Chondrocyte (in vitro differentiated cells): ENCODE measurements around the gene SMG7. TPM values are rescaled to one million over a fixed set of nuclear protein-coding genes. Genes with fewer than 3 reads are reported as not detected.

Source experiments
- DNase-seq: peaks from one replicate; pipeline ENCODE4 v3.0.0; 2021; ENCODE audit warnings: mixed read lengths, low spot score
- H3K27ac Mint-ChIP-seq: one replicate; pipeline ENCODE4 v1.8.0; 2021; ENCODE audit warnings: mild to moderate bottlenecking, moderate library complexity, mixed read lengths; ENCODE audit not compliant: unreplicated experiment
- H3K27me3 Mint-ChIP-seq: 2 replicates; pipeline ENCODE4 v1.8.0; 2021; ENCODE audit warnings: low read depth, mixed read lengths
- H3K36me3 Mint-ChIP-seq: 2 replicates; pipeline ENCODE4 v1.8.0; 2021; ENCODE audit warnings: low read depth, mixed read lengths
- H3K4me1 Mint-ChIP-seq: 2 replicates; pipeline ENCODE4 v1.8.0; 2021; ENCODE audit warnings: low read depth, mild to moderate bottlenecking, mixed read lengths
- H3K4me3 Mint-ChIP-seq: one replicate; pipeline ENCODE4 v1.8.0; 2021; ENCODE audit warnings: mild to moderate bottlenecking, moderate library complexity, mixed read lengths; ENCODE audit not compliant: unreplicated experiment
- H3K9me3 Mint-ChIP-seq: 2 replicates; pipeline ENCODE4 v1.8.0; 2021; ENCODE audit warnings: low read depth, mixed read lengths
- total RNA-seq: library from RNA; stranded (reverse); gene quantifications from 3 replicates; pipeline ENCODE4 v1.2.1, GENCODE V29; 2021
- TF ChIP-seq, protein P1 (sequence below): fragments of 200-600 bp; sonication (generic); IDR thresholded peaks from 2 replicates; pipeline ENCODE4 v1.5.0; 2021; ENCODE audit warnings: antibody characterized with exemption, mild to moderate bottlenecking, moderate library complexity

The SMG7 gene
- total RNA-seq, 1 donor from 2014 or later: 49.4 TPM

DNA sequence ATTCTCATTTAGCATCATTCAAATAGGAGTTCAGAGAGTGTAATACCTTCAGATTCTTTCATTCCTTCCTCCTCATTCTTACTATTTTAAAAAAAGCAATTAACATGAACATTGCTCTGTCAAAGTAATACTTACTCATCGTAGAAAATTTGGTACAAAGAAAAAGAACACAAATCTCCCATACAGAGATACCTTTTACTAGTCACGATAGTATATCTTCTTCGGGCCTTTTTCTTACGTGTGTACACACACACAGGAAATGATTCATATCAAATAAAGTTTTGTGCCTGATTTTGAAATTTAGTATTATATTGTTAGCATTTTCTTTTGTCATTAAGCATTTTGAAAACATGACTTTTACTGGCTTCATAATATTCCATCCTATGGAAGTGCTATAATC is 65.1 kb downstream of the SMG7 start:
- H3K4me1 Mint-ChIP-seq: no peaks in the 10 kb centered on the region
- H3K27ac Mint-ChIP-seq: no peak overlapping the region
- DNase-seq: no peak
- H3K4me3 Mint-ChIP-seq: no peak overlapping the region
- peaks cover 34% of the 10 kb centered on the region for H3K36me3 Mint-ChIP-seq
- TF ChIP-seq, protein P1, sequence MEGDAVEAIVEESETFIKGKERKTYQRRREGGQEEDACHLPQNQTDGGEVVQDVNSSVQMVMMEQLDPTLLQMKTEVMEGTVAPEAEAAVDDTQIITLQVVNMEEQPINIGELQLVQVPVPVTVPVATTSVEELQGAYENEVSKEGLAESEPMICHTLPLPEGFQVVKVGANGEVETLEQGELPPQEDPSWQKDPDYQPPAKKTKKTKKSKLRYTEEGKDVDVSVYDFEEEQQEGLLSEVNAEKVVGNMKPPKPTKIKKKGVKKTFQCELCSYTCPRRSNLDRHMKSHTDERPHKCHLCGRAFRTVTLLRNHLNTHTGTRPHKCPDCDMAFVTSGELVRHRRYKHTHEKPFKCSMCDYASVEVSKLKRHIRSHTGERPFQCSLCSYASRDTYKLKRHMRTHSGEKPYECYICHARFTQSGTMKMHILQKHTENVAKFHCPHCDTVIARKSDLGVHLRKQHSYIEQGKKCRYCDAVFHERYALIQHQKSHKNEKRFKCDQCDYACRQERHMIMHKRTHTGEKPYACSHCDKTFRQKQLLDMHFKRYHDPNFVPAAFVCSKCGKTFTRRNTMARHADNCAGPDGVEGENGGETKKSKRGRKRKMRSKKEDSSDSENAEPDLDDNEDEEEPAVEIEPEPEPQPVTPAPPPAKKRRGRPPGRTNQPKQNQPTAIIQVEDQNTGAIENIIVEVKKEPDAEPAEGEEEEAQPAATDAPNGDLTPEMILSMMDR: no peak
- no peaks in the 10 kb centered on the region for H3K9me3 Mint-ChIP-seq
- no peaks in the 10 kb centered on the region for H3K27me3 Mint-ChIP-seq

DNA sequence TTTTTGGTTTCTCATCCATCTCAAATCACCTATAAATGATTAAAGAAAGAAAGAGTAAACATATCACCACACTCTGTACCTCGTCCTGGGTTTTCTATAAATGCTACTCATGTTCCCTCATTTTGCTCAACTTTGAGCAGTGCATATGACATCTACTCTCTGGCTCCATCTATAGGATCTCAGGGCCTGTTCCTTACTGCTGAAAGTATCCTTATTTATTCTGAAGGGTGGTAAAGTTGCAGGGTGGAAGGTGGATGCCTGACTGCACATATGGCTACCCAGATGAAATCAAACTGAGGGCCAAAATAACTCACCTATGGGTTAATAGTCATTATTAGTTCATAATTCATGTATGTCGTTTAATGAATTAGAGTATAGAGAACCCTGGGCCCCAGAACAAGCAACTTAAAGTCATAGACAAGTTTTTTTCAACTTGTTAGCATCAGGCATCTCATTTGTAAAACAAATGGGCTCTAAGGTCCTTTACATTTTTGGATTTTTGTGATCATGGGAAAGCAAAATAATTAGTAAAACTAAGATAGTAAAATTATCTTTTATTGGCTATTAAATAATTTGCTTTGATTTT is 71.4 kb downstream of the SMG7 start:
- no peak overlapping the region for H3K4me3 Mint-ChIP-seq
- DNase-seq: no peak
- TF ChIP-seq, protein P1: peak; percentile 86
- H3K4me1 Mint-ChIP-seq: peaks cover 25% of the 10 kb centered on the region
- H3K36me3 Mint-ChIP-seq: peaks cover 25% of the 10 kb centered on the region
- H3K27me3 Mint-ChIP-seq: no peaks in the 10 kb centered on the region
- peak overlapping the region; percentile 28 for H3K27ac Mint-ChIP-seq
- no peaks in the 10 kb centered on the region for H3K9me3 Mint-ChIP-seq

DNA sequence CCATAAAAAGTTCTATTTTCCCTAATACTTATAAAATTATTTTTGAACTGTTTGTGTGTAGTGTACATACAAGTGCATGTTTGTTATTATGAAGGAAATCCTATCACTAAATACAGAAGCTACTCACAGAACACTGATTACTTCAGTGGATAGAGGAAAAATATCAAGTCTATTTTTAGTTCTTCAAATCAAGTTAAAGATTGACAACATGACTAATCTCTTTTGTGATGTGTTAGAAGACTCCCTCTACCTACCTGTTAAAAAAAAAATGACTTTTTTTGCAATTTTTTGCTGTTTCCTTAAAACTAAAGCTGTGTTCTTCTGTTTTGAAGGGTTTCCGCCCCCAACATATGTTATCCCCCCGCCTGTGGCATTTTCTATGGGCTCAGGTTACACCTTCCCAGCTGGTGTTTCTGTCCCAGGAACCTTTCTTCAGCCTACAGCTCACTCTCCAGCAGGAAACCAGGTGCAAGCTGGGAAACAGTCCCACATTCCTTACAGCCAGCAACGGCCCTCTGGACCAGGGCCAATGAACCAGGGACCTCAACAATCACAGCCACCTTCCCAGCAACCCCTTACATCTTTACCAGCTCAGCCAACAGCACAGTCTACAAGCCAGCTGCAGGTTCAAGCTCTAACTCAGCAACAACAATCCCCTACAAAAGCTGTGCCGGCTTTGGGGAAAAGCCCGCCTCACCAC is 72.4 kb downstream of the SMG7 start:
- H3K4me1 Mint-ChIP-seq: peaks cover 25% of the 10 kb centered on the region
- no peak overlapping the region for H3K4me3 Mint-ChIP-seq
- no peaks in the 10 kb centered on the region for H3K27me3 Mint-ChIP-seq
- H3K36me3 Mint-ChIP-seq: peaks cover 20% of the 10 kb centered on the region
- no peak for DNase-seq
- TF ChIP-seq, protein P1: no peak
- no peaks in the 10 kb centered on the region for H3K9me3 Mint-ChIP-seq
- H3K27ac Mint-ChIP-seq: no peak overlapping the region

DNA sequence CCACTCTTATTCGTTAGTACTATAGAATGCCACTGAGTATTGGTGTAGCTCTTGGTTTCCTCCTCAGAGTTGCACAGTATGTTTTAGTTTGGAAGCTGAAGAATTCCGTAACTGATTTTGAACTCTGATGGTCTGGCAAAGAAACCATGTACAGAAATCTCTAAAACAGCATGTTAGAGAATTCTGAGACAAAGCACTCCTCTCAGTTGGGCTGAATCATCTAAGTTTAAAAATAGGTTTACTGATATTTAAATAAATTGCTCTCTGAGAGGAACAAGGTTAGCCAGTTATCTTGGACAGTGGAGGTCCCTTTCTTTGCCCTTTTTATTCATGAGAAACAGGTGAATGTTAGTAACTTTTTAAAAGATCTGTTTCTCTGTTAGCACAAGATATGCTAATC is 74.1 kb downstream of the SMG7 start:
- TF ChIP-seq, protein P1: no peak
- DNase-seq: no peak
- Mint-ChIP-seq H3K9me3 (no peaks in the 10 kb centered on the region), H3K4me3 (no peak overlapping the region), H3K36me3 (peaks cover 25% of the 10 kb centered on the region), H3K27ac (peak overlapping the region; percentile 29), H3K27me3 (no peaks in the 10 kb centered on the region), H3K4me1 (peaks cover 25% of the 10 kb centered on the region)

DNA sequence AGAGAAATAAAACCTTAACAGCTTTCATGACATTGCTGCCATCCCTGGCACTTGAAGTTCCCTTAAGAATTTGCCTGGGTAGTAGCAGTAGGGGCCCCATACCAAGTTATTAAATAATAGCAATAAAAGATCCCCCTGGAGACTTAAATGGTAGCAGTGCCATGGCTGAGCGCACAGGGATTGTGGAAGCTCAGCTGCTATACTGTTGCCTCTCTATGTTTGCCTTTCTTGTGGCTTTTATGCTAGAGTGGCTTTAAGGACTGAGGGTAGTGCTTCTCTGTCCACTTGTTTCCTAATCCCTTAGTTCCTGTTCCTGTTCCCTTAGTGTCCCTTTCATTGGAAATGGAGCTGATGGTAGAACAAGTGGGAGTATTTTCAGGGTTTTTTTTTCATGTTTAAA is 75.8 kb downstream of the SMG7 start:
- peaks cover 27% of the 10 kb centered on the region for H3K36me3 Mint-ChIP-seq
- TF ChIP-seq, protein P1: no peak
- H3K4me1 Mint-ChIP-seq: peaks cover 25% of the 10 kb centered on the region
- no peak for DNase-seq
- H3K27ac Mint-ChIP-seq: no peak overlapping the region
- no peaks in the 10 kb centered on the region for H3K27me3 Mint-ChIP-seq
- no peak overlapping the region for H3K4me3 Mint-ChIP-seq
- no peaks in the 10 kb centered on the region for H3K9me3 Mint-ChIP-seq
